Measurements from ENCODE around the gene LRSAM1.

LRSAM1 gene

DNA sequence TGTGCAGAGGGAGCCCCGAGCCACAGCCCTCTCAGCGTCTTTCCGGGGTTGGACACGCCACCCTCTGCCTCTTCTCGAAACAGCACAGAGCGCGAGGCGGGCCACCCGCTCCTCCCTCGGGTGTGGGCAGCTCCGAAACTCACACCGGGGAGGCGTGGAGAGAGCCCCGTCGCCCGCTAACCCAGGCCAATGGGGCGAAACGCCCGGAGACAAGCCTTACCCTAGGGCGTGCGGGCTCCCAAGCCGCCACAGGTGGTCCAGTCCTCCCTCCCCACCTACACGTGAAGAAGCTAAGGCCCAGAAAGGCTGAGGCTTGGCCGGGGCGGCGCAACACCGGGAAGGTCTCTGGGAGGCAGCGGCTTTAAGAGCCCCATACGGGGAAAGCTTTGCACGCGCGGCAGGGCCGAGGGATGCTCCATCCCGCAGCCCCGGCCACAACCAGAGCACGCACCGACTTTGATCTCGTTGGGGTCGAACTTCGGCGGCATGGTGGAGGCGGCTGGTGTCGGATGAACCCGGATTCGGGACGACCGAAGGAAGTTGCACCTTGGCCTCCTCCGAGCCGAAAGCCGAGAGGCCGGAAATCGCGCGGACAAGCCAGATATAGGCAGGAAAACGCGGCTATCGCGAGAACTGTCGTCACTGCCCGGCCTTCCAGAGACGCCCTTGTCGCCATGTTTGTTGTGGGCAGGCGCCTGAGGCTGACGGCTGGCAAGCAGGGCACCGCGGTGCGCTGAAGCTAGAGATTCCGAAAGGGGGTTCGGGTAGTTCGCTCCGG lies at the start of gene LRSAM1, which contains the start of gene RPL12:
LRSAM1 (plus strand) TSS at position 681 of the 778 bp plus-strand sequence. CDS start 3,018 bp downstream, outside the sequence.
RPL12 (minus strand) TSS at position 577 of the 778 bp plus-strand sequence; CDS start at position 488, 89 bp downstream.
- H3K4me3 ChIP-seq (ENCODE audit: control insufficient read depth, low read depth, low read length): peak within 1 kb of the TSS; percentile 55
- peak; percentile 84 for DNase-seq (ENCODE audit: low read depth)
- TF ChIP-seq, protein P1, sequence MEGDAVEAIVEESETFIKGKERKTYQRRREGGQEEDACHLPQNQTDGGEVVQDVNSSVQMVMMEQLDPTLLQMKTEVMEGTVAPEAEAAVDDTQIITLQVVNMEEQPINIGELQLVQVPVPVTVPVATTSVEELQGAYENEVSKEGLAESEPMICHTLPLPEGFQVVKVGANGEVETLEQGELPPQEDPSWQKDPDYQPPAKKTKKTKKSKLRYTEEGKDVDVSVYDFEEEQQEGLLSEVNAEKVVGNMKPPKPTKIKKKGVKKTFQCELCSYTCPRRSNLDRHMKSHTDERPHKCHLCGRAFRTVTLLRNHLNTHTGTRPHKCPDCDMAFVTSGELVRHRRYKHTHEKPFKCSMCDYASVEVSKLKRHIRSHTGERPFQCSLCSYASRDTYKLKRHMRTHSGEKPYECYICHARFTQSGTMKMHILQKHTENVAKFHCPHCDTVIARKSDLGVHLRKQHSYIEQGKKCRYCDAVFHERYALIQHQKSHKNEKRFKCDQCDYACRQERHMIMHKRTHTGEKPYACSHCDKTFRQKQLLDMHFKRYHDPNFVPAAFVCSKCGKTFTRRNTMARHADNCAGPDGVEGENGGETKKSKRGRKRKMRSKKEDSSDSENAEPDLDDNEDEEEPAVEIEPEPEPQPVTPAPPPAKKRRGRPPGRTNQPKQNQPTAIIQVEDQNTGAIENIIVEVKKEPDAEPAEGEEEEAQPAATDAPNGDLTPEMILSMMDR (IDR thresholded peaks at IDR 0.05; ENCODE audit: control insufficient read depth, insufficient read depth, low read depth, low read length, missing control alignments): peak; percentile 18

DNA sequence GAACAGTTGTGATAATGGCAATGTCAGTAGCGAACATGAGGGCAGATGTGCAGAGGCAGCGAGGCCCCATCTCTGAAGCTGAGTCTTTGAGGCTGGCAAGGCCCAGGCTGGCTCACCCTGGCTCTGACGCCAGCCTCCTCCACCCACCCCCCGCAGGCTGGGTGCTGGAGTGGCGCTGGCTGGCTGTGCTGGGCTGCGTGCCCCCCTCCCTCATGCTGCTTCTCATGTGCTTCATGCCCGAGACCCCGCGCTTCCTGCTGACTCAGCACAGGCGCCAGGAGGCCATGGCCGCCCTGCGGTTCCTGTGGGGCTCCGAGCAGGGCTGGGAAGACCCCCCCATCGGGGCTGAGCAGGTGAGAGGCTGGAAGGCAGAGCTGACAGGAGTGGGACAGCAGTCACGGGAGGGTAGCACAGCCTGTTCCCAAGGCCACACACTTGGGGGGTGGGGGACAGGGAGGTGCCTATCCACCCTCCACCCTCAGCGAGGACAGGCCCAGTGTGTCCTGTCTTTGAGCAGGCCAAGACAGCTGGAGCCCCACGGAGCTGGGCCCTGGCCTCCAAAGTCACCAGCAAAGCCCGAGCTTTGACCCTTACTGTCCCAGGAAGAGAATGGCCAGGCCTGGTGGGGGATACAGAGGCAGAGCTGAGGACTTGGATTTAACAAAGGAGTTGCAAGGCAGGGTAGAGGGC lies 48.8 kb upstream of the LRSAM1 start:
- no peak overlapping the region for H3K4me3 ChIP-seq (ENCODE audit: control insufficient read depth, low read depth, low read length)
- TF ChIP-seq, protein P1 (IDR thresholded peaks at IDR 0.05; ENCODE audit: control insufficient read depth, insufficient read depth, low read depth, low read length, missing control alignments): no peak
- no peak for DNase-seq (ENCODE audit: low read depth)

DNA sequence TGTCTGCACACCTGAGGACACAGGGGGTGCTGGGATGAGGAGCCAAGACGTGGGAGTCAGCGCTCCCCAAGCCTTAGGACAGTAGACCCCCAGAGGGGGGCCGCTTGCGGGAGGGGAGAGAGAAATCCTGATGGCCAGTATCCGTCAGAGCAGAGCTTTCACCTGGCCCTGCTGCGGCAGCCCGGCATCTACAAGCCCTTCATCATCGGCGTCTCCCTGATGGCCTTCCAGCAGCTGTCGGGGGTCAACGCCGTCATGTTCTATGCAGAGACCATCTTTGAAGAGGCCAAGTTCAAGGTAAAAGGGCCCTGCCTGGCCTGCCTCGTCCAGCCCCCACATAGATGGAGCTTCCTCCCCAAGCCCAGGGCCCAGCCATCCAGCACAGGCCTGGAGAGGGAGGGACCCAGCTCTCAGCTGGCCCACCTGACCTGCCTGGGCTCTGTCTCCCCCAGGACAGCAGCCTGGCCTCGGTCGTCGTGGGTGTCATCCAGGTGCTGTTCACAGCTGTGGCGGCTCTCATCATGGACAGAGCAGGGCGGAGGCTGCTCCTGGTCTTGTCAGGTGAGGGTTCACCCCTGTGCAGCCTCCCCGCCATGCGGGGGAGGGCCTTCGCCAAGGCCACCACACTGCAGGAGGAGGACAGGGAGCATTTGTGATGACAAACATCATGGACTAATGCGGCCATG lies 47.7 kb upstream of the LRSAM1 start:
- DNase-seq (ENCODE audit: low read depth): no peak
- H3K4me3 ChIP-seq (ENCODE audit: control insufficient read depth, low read depth, low read length): no peak overlapping the region
- TF ChIP-seq, protein P1 (IDR thresholded peaks at IDR 0.05; ENCODE audit: control insufficient read depth, insufficient read depth, low read depth, low read length, missing control alignments): no peak

DNA sequence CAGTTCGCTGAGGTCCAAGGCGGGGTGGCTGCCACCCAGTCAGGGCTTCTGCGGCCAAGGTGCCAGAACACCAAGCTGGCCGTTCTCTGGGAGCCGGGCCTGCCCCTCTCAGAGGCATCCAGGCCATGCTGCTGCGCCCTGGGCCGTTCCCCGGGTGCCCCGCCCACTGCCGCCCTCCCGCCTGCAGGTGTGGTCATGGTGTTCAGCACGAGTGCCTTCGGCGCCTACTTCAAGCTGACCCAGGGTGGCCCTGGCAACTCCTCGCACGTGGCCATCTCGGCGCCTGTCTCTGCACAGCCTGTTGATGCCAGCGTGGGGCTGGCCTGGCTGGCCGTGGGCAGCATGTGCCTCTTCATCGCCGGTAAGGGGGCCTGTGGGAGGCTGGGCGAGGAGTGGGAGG lies 46.7 kb upstream of the LRSAM1 start:
- TF ChIP-seq, protein P1 (IDR thresholded peaks at IDR 0.05; ENCODE audit: control insufficient read depth, insufficient read depth, low read depth, low read length, missing control alignments): no peak
- no peak for DNase-seq (ENCODE audit: low read depth)
- no peak overlapping the region for H3K4me3 ChIP-seq (ENCODE audit: control insufficient read depth, low read depth, low read length)

DNA sequence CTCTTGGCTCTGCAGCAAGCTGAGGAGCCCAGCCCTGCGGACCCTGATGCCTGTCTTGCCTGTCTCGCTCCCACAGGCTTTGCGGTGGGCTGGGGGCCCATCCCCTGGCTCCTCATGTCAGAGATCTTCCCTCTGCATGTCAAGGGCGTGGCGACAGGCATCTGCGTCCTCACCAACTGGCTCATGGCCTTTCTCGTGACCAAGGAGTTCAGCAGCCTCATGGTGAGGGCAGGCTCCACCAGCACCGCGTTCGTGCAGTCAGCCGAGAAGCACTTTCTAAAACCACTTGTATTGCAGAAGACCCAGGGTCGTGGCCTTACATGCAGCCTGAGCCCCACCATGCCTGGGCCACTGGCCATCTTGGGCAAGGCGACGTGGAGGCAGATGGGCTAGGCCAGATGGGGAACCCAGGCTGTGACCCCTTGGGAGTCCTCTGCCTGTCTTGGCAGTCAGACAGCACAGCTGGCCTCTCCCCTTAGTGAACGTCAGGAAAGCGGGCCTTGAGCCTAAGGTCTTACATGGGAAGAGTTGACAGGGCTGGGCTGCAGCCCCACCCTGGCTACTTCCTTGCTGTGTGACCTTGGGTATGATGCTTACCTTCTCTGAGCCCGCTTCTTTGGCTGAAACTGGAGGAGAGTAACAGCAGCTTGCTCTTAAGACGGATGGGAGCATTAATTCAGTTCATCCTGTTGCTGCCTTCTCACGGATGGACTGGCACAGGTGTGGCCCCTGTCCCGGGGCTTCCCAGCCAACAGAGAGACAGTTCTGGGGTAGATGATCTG lies 45.8 kb upstream of the LRSAM1 start:
- TF ChIP-seq, protein P1 (IDR thresholded peaks at IDR 0.05; ENCODE audit: control insufficient read depth, insufficient read depth, low read depth, low read length, missing control alignments): no peak
- no peak overlapping the region for H3K4me3 ChIP-seq (ENCODE audit: control insufficient read depth, low read depth, low read length)
- DNase-seq (ENCODE audit: low read depth): no peak
